ENCODE measurements around the gene KIZ.

Gene KIZ

GRCh38 chr20:21172626-21173025 is 46.7 kb downstream of the KIZ start:
- in situ Hi-C loops (cut with MboI; ENCODE audit: low pct_unique_long_range_greater_than_20kb, low sequenced_read_pairs, unreplicated experiment) = no loop called here
- DNase-seq (ENCODE audit: low spot score) = no peak
- TF ChIP-seq CTCF (IDR thresholded peaks at IDR 0.05; ENCODE audit: extremely low read depth, insufficient read depth, missing control alignments) = no peak

GRCh38 chr20:21173485-21173884 is 47.6 kb downstream of the KIZ start:
- DNase-seq (ENCODE audit: low spot score) = no peak
- in situ Hi-C loops (cut with MboI; ENCODE audit: low pct_unique_long_range_greater_than_20kb, low sequenced_read_pairs, unreplicated experiment) = no loop called here
- no peak for TF ChIP-seq CTCF (IDR thresholded peaks at IDR 0.05; ENCODE audit: extremely low read depth, insufficient read depth, missing control alignments)

- TF ChIP-seq CTCF (IDR thresholded peaks at IDR 0.05; ENCODE audit: extremely low read depth, insufficient read depth, missing control alignments) = no peak
- in situ Hi-C loops (cut with MboI; ENCODE audit: low pct_unique_long_range_greater_than_20kb, low sequenced_read_pairs, unreplicated experiment) = no loop called here
- DNase-seq (ENCODE audit: low spot score) = no peak
Measured at GRCh38 chr20:21174516-21175239, 48.8 kb downstream of the KIZ start.

GRCh38 chr20:21175433-21175832 is 49.6 kb downstream of the KIZ start:
- no peak for DNase-seq (ENCODE audit: low spot score)
- no peak for TF ChIP-seq CTCF (IDR thresholded peaks at IDR 0.05; ENCODE audit: extremely low read depth, insufficient read depth, missing control alignments)
- in situ Hi-C loops (cut with MboI; ENCODE audit: low pct_unique_long_range_greater_than_20kb, low sequenced_read_pairs, unreplicated experiment) = no loop called here

- DNase-seq (ENCODE audit: low spot score) = no peak
- in situ Hi-C loops (cut with MboI; ENCODE audit: low pct_unique_long_range_greater_than_20kb, low sequenced_read_pairs, unreplicated experiment) = no loop called here
Measured at GRCh38 chr20:21177767-21178166, 51.9 kb downstream of the KIZ start.

GRCh38 chr20:21179757-21180156 is 53.9 kb downstream of the KIZ start:
- in situ Hi-C loops (cut with MboI; ENCODE audit: low pct_unique_long_range_greater_than_20kb, low sequenced_read_pairs, unreplicated experiment) = no loop called here
- TF ChIP-seq CTCF (IDR thresholded peaks at IDR 0.05; ENCODE audit: extremely low read depth, insufficient read depth, missing control alignments) = no peak
- no peak for DNase-seq (ENCODE audit: low spot score)

More at GRCh38 chr20:21177767-21178166, 51.9 kb downstream of the KIZ start:
- TF ChIP-seq CTCF (IDR thresholded peaks at IDR 0.05; ENCODE audit: extremely low read depth, insufficient read depth, missing control alignments) = no peak

Data from GM13977 (cell line).